Stimulated activated CD8-positive, alpha-beta memory T cell treated with anti-CD3 and anti-CD28 coated beads, Interleukin-12 subunit alpha, Interleukin-12 subunit beta, amount 100 ng/mL, for 24 hours (primary cell): ENCODE data around the gene NF1.

Source experiments
- DNase-seq: peaks from one replicate; pipeline ENCODE4 v3.0.0-alpha.2; 2020; ENCODE audit errors: extremely low read depth

The NF1 gene

DNA sequence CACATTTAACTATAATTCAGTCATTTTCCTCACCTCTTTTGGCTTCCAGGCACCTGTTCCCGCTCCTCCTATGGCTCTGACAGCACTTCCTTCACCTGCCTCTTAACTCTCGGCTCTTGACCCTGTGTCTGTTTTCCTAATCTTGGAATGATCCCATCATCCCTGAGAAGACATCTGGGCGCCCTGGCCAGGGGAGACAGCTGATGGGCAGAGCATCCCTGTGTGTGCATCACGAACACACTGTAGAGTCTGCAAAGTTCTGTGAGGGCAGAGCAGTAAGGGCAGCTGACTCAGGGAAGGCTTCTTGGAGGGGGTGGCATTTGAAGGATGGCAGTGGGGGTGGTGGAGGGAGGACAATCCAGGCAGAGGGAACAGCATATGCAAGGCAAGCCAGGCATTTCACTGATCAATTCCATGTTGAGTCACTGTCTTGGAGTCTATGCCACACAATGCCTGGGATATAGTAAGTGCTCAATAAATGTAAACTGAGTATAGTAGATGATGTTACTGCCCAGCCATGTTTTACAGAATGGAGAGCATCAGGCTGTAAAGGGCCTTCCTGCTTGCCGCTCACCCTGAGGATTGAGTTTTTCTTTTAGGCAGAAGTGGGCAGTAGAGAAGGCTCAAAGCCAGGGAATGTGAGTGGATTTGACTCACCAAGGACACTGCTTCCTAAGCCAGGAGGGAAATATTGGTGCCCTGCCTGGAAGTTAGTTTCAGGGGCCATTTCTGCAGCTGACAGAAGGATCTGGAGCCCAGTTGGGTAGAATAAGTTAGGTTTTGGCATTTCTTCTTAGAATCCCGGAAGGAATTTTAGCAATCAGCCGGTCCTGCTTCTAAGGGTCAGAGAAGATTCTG lies 290.9 kb downstream of the NF1 start:
- no peak for DNase-seq

DNA sequence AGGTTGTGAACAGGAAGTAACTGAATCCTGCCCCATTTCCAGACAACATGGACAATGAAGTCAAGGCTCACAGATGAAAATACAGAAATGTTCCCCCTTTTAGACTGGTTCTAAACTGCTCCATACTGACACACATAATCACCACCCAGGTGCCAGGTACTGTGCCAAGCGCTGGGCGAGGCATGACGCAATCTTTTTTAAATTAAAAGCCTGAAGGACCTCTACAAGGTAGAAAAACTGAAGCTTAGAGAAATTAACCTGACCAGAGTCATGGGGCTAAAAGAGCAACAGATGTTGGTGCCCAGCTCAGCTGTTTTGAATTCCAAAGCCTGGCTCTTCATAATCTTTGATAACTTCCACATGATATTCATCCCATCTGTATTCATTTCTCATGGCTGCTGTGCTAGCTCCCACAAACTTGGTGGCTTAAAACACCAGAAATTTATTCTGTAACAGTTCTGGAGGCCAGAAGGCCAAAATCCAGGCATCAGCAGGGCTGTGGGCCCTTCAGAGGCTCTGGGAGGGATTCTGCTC lies 291.8 kb downstream of the NF1 start:
- DNase-seq, result no peak

DNA sequence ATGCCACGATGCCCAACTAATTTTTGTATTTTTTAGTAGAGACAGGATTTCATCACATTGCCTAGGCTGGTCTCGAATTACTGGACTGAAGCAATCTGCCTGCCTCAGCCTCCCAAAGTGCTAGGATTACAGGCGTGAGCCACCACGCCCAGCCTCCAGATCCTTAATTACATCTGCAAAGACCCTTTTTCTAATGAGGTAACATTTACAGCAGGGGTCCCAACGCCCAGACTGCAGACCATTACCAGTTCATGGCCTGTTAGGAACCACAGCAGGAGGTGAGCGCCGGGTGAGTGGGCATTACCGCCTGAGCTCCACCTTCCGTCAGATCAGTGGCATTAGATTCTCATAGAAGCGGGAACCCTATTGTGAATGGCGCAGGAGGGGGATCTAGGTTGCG lies 292.7 kb downstream of the NF1 start:
- DNase-seq, result no peak

DNA sequence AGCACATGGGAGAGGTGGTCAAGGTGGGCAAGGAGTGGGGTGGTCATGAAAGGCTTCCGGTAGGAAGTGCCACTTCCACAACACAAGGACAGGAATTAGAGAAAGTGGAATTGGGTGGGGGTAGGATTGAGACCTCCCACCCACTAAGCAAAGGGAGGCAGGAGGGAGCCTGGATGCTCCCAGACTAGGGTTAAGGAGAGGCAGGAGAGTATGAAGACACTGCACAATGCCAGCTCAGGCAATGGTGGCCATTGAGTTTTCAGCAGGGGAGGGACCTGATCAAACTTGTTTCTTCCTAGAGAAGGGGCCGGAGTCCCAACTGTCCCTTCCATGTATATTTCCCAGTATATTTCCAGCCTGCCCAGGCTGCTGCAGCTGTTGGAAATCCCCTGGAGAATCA lies 293.6 kb downstream of the NF1 start:
- DNase-seq, result no peak

DNA sequence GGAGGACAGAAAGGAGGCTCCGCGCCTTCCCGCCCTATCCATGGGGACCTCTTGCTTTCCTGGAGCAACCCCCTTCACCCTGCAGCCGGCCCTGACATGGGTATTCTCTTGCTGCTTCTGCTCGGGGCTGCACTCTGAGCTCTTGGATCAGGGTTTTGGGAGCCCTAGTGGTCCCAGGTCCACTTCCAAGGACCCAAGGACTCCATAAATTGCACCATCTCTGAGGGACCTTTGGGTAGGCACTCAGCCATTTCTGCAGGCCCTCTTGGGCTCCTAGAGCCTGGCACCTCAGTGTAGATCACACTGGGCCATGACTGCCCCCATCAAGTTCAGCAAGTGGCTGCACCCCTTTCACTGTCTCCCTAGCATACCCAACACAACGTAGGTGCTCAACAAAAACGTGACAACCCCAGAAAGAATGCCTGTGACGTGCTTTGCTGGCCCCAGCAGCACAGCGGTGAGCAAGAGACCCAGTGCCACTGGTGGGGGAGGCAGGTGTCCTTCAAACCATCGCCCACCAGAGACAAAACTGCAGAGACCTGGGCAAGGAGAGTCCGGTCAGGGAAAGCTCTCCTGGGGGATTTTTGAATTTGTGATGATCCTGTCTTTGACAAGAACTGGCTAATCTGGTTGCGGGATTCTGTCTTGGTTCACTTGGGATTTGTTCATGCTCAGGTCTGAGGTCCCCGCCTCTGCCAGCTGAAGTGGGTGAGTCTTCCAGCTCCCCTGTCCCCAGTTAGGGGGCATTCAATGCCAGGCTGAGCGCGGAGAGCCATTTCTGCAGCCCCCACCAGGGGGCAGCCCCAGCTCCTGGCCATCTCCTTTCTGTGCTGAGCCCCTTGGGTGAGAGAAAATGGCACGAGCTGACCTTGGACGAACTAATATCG lies 294.2 kb downstream of the NF1 start:
- DNase-seq, result no peak

DNA sequence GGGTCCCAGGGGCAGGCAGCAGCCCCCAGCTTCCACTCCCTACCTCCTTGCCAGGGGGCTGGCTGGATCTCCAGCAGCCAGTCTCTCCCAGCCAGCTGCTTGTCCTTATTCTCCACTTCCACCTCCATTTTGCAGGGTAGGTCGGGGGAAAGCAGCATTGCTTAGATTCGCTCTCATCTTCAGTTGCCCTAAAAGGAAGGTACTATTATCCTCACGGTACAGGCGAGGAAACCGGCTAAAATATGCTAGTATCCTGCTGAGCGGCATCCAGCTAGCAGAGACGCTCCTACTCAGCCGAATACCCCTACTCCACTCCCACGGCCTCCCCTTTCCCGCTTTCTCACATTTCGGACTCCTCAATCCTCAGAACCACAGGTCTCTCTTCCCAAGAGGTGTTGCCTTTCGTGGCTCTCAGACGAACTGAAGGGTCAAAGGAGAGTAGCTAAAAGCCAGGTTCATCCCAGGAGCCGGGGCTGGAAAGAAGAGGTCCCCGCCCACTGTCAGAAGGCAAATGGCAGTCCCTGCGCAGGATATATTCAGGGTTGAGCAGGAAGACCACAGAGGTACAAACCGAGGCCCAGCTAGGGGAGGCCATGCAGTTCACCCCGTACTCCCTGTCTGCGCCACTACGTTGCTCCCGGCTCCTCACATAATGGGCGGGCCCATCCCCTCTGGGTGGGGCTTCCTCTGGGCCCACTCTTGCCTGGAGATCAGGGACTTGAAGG lies 295.0 kb downstream of the NF1 start:
- DNase-seq, result no peak

DNA sequence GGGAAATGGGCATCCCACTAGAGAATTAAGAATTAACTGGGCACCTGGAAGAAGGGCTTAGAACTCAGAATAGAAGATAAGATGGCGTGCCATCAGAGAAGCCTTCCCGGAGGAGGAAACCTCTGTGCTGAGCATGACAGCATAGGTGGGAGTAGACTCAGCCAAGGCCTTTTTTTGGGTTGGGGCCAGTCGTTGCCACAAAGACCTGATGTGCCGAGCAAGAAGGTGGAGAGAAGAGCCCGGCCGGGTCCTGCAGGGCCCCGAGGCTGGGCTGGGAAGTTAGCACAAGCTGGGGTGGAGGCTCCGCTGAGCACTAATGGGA lies 295.6 kb downstream of the NF1 start:
- no peak for DNase-seq

DNA sequence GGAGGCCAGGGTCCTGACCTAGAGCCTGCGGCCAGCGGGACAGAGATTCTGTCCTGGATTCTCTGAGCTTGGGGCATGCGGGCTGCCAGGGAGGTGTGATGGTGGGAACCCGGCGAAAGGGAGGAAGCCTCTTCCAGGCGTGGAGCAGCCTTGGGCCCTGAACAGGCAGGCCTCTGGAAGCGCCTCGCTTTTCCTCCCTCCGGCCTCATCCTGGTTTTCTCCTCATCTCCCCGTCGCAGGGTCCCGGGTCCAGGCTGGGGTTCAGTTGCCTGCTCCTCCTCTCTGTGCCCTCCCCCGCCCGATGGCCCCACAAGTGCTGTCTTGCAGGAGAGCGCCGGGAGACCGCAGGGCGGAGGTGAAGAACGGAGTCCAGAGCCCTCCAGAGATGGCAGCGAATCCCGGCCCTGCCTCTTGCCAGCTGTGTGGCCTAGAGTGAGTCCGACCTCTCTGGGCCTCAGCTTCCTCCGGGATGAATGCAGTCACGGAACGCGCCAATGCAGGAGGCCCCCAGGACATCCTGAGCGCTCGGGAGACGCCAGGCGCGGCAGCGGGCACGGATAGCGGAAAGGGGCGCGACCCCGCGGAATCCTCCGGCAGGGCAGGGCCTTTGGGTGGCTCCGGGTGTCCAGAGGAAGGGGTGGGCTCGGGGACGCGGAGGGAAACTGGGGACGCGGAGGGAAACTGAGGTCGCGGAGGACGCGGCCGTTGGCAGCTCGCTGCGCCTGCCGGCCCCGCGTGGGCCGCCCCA lies 296.1 kb downstream of the NF1 start:
- no peak for DNase-seq

DNA sequence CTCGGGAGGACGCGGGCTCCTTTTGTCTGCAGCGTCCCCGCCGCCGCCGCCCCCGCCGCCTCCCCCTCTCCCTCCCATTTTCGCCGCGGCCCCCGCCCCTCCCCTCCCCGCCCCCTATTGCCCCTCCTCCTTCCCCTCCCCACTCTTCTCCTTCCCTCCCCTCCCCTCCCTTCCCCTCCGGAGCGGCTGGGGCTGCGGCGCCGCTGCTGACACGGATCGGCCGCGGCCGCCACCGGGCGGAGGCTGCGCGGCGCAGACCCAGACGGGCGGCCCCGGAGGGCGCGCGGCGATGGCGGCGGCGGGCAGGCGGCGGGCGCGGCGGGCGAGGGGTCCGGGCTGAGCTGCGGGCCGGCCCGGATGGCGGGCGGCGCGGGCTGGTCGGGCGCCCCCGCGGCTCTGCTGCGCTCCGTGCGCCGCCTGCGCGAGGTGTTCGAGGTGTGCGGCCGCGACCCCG lies 296.7 kb downstream of the NF1 start, which contains the start of gene RAB11FIP4:
RAB11FIP4 (plus strand) TSS at position 180 of the 454 bp plus-strand sequence; CDS start at position 358, 178 bp downstream.
- DNase-seq, result no peak

DNA sequence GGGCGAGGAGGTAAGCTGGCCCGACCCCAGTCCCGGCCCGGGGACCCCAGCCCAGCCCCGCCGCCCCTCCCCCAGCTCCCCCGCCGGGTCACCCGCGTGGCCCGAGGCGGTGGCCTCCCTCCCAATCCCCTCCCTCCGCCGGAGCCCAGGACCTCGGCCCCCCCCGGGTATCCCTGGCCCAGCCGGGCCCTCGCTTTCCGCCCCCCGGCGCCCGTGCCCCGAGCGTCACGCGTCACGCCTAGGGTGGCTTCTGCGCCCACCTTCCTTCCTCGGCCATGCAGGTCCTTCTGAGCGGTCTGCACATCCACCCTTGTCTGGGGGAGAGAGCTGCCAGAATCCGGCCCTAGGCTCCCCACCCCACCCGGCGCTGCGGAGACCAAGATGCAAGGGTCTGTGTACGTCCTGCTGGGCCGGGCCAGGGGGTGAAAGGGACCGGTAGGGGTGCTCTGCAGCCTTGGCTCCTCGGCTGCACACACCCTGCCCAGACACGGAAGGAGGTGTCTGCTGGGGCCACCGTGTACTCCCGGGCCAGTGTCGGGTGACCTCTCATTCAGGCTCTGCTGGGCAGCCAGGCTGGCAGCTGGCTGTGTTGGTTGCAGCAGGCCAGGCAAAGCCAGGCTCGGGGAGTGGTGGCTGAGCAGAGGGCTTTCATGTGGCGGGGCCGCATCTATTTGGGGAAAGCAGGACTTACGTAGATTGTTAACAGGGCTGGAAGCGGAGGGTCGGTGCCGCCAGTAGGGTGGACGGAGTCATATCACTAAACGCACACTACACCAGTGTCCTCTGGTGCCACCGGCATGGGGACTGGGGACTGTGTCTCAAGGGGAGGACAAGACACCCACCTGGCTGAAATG lies 297.5 kb downstream of the NF1 start:
- no peak for DNase-seq

DNA sequence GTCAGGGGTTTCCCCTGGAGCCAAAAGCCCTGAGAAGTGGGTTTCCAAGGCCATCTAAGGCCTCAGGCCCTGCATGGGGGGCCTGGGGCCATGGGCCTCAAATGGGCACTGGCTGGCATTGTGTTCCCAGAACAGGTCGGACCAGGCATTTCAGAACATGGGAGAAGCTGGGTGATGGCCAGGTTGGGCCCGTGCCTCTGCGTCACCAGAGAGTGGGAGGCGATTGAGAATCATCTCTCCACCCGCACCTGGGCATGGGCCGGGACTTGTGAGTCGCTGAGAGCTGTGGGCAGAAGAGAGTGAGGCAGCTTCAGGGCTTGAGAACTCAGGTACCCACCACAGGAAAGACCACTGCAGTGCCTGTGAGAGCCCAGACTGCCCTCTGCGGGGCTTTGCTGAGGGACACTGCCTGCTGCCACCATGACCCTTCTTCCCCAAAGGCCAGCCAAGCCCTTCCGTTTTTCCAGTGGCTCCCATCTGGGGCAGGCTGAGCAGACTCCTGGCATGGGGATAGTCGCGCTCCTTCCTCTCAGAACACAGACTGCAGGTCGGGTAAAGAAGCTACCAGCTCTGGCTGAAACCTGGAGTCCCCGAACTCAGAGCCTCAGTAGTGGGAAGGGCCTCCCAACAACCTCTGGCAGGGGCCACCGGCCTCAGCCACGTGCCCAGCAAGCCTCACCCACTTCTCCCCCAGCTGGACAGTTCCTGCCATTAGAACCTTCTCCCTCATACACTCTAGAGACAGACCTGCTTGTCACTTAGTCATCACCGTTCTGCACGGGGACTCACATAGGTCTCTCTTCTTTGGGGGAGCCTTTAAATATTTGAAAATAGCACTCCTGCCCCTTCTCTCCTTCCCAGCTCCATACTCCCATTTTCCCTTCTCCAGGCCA lies 298.3 kb downstream of the NF1 start:
- DNase-seq, result no peak

DNA sequence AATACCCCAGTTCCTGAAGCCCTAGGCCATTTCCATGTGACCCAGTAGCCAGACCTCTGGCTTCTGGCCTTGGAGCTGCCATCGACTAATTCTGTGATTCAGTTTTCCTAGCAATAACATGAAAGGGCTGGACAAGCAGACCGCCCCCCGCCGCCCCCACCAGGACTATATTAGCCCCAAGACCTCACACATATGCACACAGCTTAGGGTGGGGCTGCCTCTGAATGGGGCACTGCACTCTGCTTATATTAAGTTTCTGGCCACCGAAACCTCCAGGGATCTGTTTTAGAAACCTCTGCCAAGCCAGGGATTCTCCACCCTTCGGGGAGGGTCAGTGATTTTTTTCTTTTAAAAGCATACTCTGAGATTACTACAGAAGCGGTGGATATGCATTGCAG lies 299.0 kb downstream of the NF1 start:
- DNase-seq, result no peak

DNA sequence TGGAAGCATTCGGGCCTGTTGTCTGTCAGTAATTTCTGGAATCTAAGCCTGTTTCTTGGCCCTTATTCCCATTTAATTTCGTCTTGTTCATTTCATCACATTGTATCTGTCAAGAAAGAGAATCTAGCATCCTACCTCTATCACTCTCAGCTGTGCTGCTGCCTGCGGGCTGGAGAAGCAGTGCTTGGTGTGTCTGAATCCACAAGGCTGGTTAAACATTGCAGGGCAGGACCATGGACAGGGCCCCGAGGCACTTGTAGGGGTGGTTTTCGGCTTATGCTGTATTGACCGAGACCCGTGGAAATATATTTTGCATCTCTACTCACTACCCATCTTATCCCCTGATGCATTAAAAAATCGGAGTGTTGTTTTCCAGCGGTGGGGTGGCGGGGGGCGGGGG lies 299.8 kb downstream of the NF1 start:
- no peak for DNase-seq

DNA sequence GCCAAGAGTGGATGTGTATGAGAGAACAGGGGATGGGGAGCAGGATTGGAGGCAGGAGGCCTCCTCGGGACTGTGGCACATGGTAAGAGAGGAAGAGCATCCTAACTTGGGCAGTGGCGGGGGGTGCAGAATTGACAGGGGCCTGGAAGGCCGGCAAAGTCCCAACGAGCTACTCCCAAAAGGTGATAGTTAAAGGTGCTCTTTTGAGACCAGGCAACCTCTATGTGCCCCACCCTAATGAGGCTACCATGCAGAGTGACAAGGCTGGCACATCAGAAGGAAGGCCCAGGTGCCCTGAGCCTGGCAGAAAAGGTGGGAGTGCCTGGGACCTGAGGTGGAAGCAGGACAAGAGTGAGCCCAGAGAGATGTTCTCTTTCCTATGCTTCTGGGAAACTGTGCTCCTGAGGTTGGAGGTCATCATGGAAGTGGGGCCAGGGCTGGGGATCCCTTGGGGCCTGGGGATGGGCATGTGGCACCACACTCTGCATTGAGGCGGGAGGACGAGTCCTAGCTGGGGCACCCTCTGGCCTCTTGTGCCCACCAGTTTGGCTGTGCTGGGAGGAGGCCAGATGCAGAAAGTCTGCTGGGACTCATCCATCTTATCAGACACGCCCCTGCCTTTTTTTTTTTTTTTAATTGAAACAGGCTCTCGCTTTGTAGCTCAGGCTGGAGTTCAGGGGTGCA lies 302.6 kb downstream of the NF1 start:
- DNase-seq, result no peak

DNA sequence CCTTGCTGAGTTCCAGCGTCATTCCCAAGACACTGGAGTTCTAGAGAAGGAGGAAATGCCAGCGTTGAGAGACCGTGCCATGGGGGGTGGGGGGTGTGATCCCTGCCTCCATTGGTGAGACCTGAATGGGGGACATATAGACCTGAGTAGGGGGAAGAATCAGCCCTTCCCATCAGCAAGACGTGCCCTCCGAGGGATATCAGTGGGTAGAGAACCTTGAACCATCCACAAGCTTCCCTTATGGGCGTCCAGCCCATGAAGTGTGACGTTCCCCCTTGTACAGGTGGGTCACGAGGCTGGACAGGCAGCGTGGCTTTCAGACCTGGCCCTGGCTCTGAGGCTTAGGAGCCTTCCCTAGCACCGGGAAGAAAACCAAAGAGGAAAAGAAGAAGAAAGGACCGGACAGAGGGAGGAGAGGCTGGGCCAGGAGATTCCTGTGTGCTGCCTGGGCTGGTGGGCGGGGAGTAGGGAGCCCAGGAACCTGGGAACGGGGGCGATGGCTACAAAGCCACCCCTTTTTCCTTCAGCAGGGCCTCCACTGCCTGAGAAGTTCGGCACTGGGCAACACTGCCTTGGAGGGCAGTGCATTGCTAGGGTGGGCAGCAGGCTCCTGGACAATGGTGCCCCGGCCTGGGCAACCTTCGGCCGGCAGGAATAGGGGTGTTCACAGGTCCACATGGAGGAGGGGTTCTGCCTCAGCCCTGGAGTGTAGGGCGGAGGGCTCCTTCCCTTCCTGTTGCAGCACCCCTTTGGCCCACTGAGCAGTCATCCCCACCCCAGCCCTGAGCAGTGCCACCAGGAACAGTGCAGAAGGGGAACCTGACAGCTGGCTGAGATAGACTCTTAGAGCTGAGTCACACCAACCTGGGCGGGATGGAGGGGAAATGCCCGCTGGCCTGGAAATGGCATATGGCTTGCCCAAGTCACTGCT lies 303.9 kb downstream of the NF1 start:
- DNase-seq, result no peak

DNA sequence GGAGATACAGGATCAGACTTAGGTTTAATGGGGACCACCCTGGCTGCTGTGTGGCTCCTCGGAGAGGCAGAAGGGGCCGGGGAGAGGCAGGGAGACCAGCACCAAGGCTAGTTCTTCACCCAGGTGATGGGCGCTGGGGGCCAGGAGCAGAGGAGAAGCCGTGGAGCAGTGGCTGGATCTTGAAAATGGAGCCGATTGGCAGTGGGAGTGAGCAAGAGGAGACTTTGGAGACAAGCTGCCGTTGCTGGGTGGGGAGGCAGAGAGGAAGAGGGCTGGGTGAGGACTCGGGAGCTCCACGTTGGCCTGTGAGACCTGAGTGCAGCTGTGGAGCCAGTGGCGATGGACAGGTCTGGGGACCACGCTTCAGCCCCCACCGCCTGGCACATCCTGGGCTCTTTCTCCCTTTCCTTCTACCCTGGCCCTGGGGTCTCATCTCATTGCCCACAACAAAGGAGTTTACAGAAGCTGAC lies 305.7 kb downstream of the NF1 start:
- DNase-seq, result no peak

DNA sequence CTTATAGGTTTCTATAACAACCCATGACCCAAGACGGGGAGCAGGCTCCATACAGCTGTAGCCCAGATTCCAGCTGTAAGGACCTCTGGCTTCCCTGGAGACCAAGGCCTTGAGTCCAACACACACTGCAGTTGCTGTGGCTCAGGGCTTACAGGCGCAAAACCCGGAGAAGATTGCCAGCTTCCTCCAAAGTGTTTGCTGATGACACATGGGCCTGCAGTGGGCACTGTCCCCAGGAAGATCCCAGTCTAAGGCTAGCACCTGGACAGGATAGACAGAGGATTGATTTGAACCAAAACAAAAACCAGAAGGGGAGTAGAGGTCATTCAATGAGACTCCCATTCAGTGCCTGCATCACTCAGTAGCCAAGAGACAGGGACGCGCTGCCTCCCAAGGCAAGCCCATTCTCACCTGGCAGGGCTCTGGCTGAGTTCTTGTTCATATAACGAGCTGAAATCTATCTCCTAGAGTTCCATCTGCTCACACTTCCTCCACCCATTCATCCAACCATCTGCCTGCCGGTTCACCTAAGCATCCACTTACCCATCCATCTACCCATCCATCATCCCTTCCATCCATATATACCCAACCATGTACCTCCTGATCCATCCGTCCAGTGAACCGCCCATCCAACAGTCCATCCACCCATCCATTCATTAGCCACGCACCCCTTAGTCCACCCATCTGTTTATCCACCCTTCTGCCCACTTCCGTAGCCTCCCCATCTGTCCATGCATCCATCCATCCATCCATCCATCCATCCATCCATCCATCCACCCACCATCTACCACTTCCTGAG lies 306.9 kb downstream of the NF1 start:
- DNase-seq, result no peak
